ENCODE measurements around the gene GPR161.

The GPR161 gene

GRCh38 chr1:168082008-168082876, 54.5 kb downstream of the GPR161 start:
- Histone ChIP-seq H3K56ac (ENCODE audit: low read length) (no peak overlapping the region), H3K36me3 (ENCODE audit: control insufficient read depth, insufficient read depth, low read length) (no peaks in the 10 kb centered on the region), H4K8ac (ENCODE audit: low read depth, low read length) (no peak overlapping the region), H3K4me2 (ENCODE audit: low read length) (no peak overlapping the region), H3K27ac (ENCODE audit: low read depth, low read length) (no peak overlapping the region), H3K18ac (ENCODE audit: low read length) (no peak overlapping the region), H2BK5ac (ENCODE audit: low read length) (no peak overlapping the region), H3K79me2 (ENCODE audit: control insufficient read depth, insufficient read depth, low read length) (no peaks in the 10 kb centered on the region), H3K4ac (ENCODE audit: low read depth, low read length) (no peak overlapping the region), H3K27me3 (ENCODE audit: insufficient read depth, low read length, poor library complexity) (no peaks in the 10 kb centered on the region), H2BK120ac (ENCODE audit: low read depth, low read length) (no peak overlapping the region), H3K9ac (ENCODE audit: low read length) (no peak overlapping the region), H3K23ac (ENCODE audit: low read length) (no peak overlapping the region), H3K4me1 (ENCODE audit: control insufficient read depth, low read depth, low read length) (no peaks in the 10 kb centered on the region), H3K79me1 (ENCODE audit: low read length) (no peaks in the 10 kb centered on the region), H4K5ac (ENCODE audit: low read length) (no peak overlapping the region), H2AK5ac (ENCODE audit: low read length) (no peak overlapping the region), H2BK15ac (replicated peaks; ENCODE audit: low read depth) (no peak overlapping the region), H3K4me3 (ENCODE audit: low read length) (no peak overlapping the region)
- no CpG with 5 or more reads among the region's 8 CpGs for WGBS (ENCODE audit: extremely low coverage, insufficient coverage, low lambda C conversion rate)
- peak; percentile 91 for DNase-seq

- H4K8ac ChIP-seq (ENCODE audit: low read depth, low read length): no peak overlapping the region
- no peak overlapping the region for H3K4me2 ChIP-seq (ENCODE audit: low read length)
- H3K27me3 ChIP-seq (ENCODE audit: insufficient read depth, low read length, poor library complexity): no peaks in the 10 kb centered on the region
- H3K18ac ChIP-seq (ENCODE audit: low read length): no peak overlapping the region
- H3K9ac ChIP-seq (ENCODE audit: low read length): no peak overlapping the region
- WGBS (ENCODE audit: extremely low coverage, insufficient coverage, low lambda C conversion rate): no CpG with 5 or more reads among the region's 4 CpGs
- H4K5ac ChIP-seq (ENCODE audit: low read length): no peak overlapping the region
- H3K36me3 ChIP-seq (ENCODE audit: control insufficient read depth, insufficient read depth, low read length): no peaks in the 10 kb centered on the region
- H3K4me3 ChIP-seq (ENCODE audit: low read length): no peak overlapping the region
- H3K27ac ChIP-seq (ENCODE audit: low read depth, low read length): no peak overlapping the region
- H2AK5ac ChIP-seq (ENCODE audit: low read length): no peak overlapping the region
- H3K23ac ChIP-seq (ENCODE audit: low read length): no peak overlapping the region
- no peak overlapping the region for H2BK15ac ChIP-seq (replicated peaks; ENCODE audit: low read depth)
- no peaks in the 10 kb centered on the region for H3K79me1 ChIP-seq (ENCODE audit: low read length)
- H3K4ac ChIP-seq (ENCODE audit: low read depth, low read length): no peak overlapping the region
- H3K4me1 ChIP-seq (ENCODE audit: control insufficient read depth, low read depth, low read length): no peaks in the 10 kb centered on the region
- DNase-seq: no peak
- no peak overlapping the region for H2BK5ac ChIP-seq (ENCODE audit: low read length)
- H3K79me2 ChIP-seq (ENCODE audit: control insufficient read depth, insufficient read depth, low read length): no peaks in the 10 kb centered on the region
- no peak overlapping the region for H3K56ac ChIP-seq (ENCODE audit: low read length)
- H2BK120ac ChIP-seq (ENCODE audit: low read depth, low read length): no peak overlapping the region
These were observed 55.2 kb downstream of the GPR161 start for GRCh38 chr1:168081373-168082007.

GRCh38 chr1:168079761-168080160, 57.0 kb downstream of the GPR161 start:
- H4K8ac ChIP-seq (ENCODE audit: low read depth, low read length): no peak overlapping the region
- no peak overlapping the region for H3K4me2 ChIP-seq (ENCODE audit: low read length)
- no peak overlapping the region for H3K18ac ChIP-seq (ENCODE audit: low read length)
- H3K4me1 ChIP-seq (ENCODE audit: control insufficient read depth, low read depth, low read length): no peaks in the 10 kb centered on the region
- no peak overlapping the region for H3K9ac ChIP-seq (ENCODE audit: low read length)
- H2BK120ac ChIP-seq (ENCODE audit: low read depth, low read length): no peak overlapping the region
- peak; percentile 18 for DNase-seq
- H3K23ac ChIP-seq (ENCODE audit: low read length): no peak overlapping the region
- H3K4ac ChIP-seq (ENCODE audit: low read depth, low read length): no peak overlapping the region
- H2AK5ac ChIP-seq (ENCODE audit: low read length): no peak overlapping the region
- no peak overlapping the region for H3K56ac ChIP-seq (ENCODE audit: low read length)
- H3K36me3 ChIP-seq (ENCODE audit: control insufficient read depth, insufficient read depth, low read length): no peaks in the 10 kb centered on the region
- no peak overlapping the region for H4K5ac ChIP-seq (ENCODE audit: low read length)
- no peak overlapping the region for H3K4me3 ChIP-seq (ENCODE audit: low read length)
- no peaks in the 10 kb centered on the region for H3K79me1 ChIP-seq (ENCODE audit: low read length)
- no peak overlapping the region for H2BK15ac ChIP-seq (replicated peaks; ENCODE audit: low read depth)
- no peak overlapping the region for H2BK5ac ChIP-seq (ENCODE audit: low read length)
- H3K79me2 ChIP-seq (ENCODE audit: control insufficient read depth, insufficient read depth, low read length): no peaks in the 10 kb centered on the region
- H3K27me3 ChIP-seq (ENCODE audit: insufficient read depth, low read length, poor library complexity): no peaks in the 10 kb centered on the region
- no peak overlapping the region for H3K27ac ChIP-seq (ENCODE audit: low read depth, low read length)

- Histone ChIP-seq H3K36me3 (ENCODE audit: control insufficient read depth, insufficient read depth, low read length) (no peaks in the 10 kb centered on the region), H3K4ac (ENCODE audit: low read depth, low read length) (no peak overlapping the region), H4K5ac (ENCODE audit: low read length) (no peak overlapping the region), H3K27me3 (ENCODE audit: insufficient read depth, low read length, poor library complexity) (no peaks in the 10 kb centered on the region), H2BK15ac (replicated peaks; ENCODE audit: low read depth) (no peak overlapping the region), H2BK120ac (ENCODE audit: low read depth, low read length) (no peak overlapping the region), H3K4me1 (ENCODE audit: control insufficient read depth, low read depth, low read length) (no peaks in the 10 kb centered on the region), H3K79me1 (ENCODE audit: low read length) (no peaks in the 10 kb centered on the region), H3K18ac (ENCODE audit: low read length) (no peak overlapping the region), H2BK5ac (ENCODE audit: low read length) (no peak overlapping the region), H4K8ac (ENCODE audit: low read depth, low read length) (no peak overlapping the region), H3K27ac (ENCODE audit: low read depth, low read length) (no peak overlapping the region), H3K4me3 (ENCODE audit: low read length) (no peak overlapping the region), H3K4me2 (ENCODE audit: low read length) (no peak overlapping the region), H3K23ac (ENCODE audit: low read length) (no peak overlapping the region), H3K79me2 (ENCODE audit: control insufficient read depth, insufficient read depth, low read length) (no peaks in the 10 kb centered on the region), H3K56ac (ENCODE audit: low read length) (no peak overlapping the region), H2AK5ac (ENCODE audit: low read length) (no peak overlapping the region), H3K9ac (ENCODE audit: low read length) (no peak overlapping the region)
- DNase-seq: no peak
- WGBS (ENCODE audit: extremely low coverage, insufficient coverage, low lambda C conversion rate): no CpG with 5 or more reads among the region's 3 CpGs
These were observed 67.3 kb downstream of the GPR161 start for GRCh38 chr1:168069384-168069783.

GRCh38 chr1:168065506-168065905, 71.2 kb downstream of the GPR161 start:
- Histone ChIP-seq H3K4me2 (ENCODE audit: low read length) (no peak overlapping the region), H4K8ac (ENCODE audit: low read depth, low read length) (no peak overlapping the region)

More at GRCh38 chr1:168065506-168065905, 71.2 kb downstream of the GPR161 start:
- Histone ChIP-seq H2AK5ac (ENCODE audit: low read length) (no peak overlapping the region), H3K4me1 (ENCODE audit: control insufficient read depth, low read depth, low read length) (no peaks in the 10 kb centered on the region), H3K79me2 (ENCODE audit: control insufficient read depth, insufficient read depth, low read length) (no peaks in the 10 kb centered on the region), H4K5ac (ENCODE audit: low read length) (no peak overlapping the region), H3K27me3 (ENCODE audit: insufficient read depth, low read length, poor library complexity) (no peaks in the 10 kb centered on the region), H2BK15ac (replicated peaks; ENCODE audit: low read depth) (no peak overlapping the region), H3K79me1 (ENCODE audit: low read length) (no peaks in the 10 kb centered on the region), H3K18ac (ENCODE audit: low read length) (no peak overlapping the region), H3K4me3 (ENCODE audit: low read length) (no peak overlapping the region), H3K56ac (ENCODE audit: low read length) (no peak overlapping the region), H2BK5ac (ENCODE audit: low read length) (no peak overlapping the region), H3K9ac (ENCODE audit: low read length) (no peak overlapping the region), H2BK120ac (ENCODE audit: low read depth, low read length) (no peak overlapping the region), H3K4ac (ENCODE audit: low read depth, low read length) (no peak overlapping the region), H3K36me3 (ENCODE audit: control insufficient read depth, insufficient read depth, low read length) (no peaks in the 10 kb centered on the region), H3K27ac (ENCODE audit: low read depth, low read length) (no peak overlapping the region), H3K23ac (ENCODE audit: low read length) (no peak overlapping the region)
- WGBS (ENCODE audit: extremely low coverage, insufficient coverage, low lambda C conversion rate): no CpG with 5 or more reads among the region's 3 CpGs
- DNase-seq: no peak

Measured in mesendoderm (in vitro differentiated cells).